CD4-positive, alpha-beta T cell (primary cell): ENCODE measurements around the gene MGAM2. TPM values are rescaled to one million over a fixed set of nuclear protein-coding genes. Genes with fewer than 3 reads are reported as not detected.
A peak's percentile ranks its signal among the peaks of the same experiment; 100 is the strongest.

Source experiments
- ATAC-seq: fragments of 200-7000 bp; cut with Tn5 transposase; one replicate; pipeline ENCODE4 v1.10.0; 2022; ENCODE audit warnings: mild to moderate bottlenecking; ENCODE audit not compliant: poor library complexity
- CTCF ChIA-PET: fragments of 350-600 bp; sonication (Branson Sonifier 250); formaldehyde crosslinking; loops from one replicate; lab custom pipeline; 2021; ENCODE audit warnings: antibody characterized with exemption, inconsistent platforms; lab: Charles Lee
- POLR2A ChIA-PET: fragments of 350-600 bp; sonication (Branson Sonifier 250); formaldehyde crosslinking; loops from one replicate; lab custom pipeline; 2021; ENCODE audit warnings: antibody characterized with exemption, inconsistent platforms; lab: Charles Lee
- DNase-seq, 14 experiments: peaks; one replicate each; pipeline ENCODE4 v3.0.0-alpha.2; 2013 to 2020; ENCODE audit warnings: mixed read lengths in 2 of 14
- H3K27ac ChIP-seq, 2 donors: one replicate each; pipeline versions ENCODE4 v1.5.1 to v1.7.0; 2013; ENCODE audit warnings: low read length in 2 of 2, low read depth in 1 of 2, mild to moderate bottlenecking in 1 of 2
- H3K27me3 ChIP-seq, 2 experiments: 1 replicate in 1 of 2; 2 replicates in 1 of 2; pipeline versions ENCODE4 v1.6.1 to v1.7.0; 2013; ENCODE audit warnings: low read length in 2 of 2, control low read depth in 1 of 2, mild to moderate bottlenecking in 1 of 2, moderate library complexity in 1 of 2; ENCODE audit not compliant: insufficient read depth in 2 of 2, control insufficient read depth in 1 of 2
- H3K36me3 ChIP-seq: one replicate; pipeline ENCODE4 v1.6.1; 2013; ENCODE audit warnings: low read length, control low read depth; ENCODE audit not compliant: insufficient read depth
- H3K4me1 ChIP-seq: one replicate; pipeline ENCODE4 v1.6.1; 2013; ENCODE audit warnings: low read length, control low read depth; ENCODE audit not compliant: insufficient read depth
- H3K4me3 ChIP-seq: one replicate; pipeline ENCODE4 v1.5.1; 2013; ENCODE audit warnings: mild to moderate bottlenecking, low read length, moderate library complexity
- H3K9me3 ChIP-seq, 2 experiments: 1 replicate in 1 of 2; 2 replicates in 1 of 2; pipeline versions ENCODE4 v1.6.1 to v1.7.0; 2013; ENCODE audit warnings: low read length in 2 of 2, mild to moderate bottlenecking in 2 of 2, control low read depth in 1 of 2, moderate library complexity in 1 of 2; ENCODE audit not compliant: control insufficient read depth in 1 of 2, insufficient read depth in 1 of 2
- H3K27ac Mint-ChIP-seq: one replicate; pipeline ENCODE4 v1.8.0; 2020; ENCODE audit warnings: mixed read lengths
- H3K27me3 Mint-ChIP-seq: one replicate; pipeline ENCODE4 v1.8.0; 2021; ENCODE audit warnings: mixed read lengths
- H3K36me3 Mint-ChIP-seq: one replicate; pipeline ENCODE4 v1.8.0; 2021; ENCODE audit warnings: low read depth, mixed read lengths
- H3K4me1 Mint-ChIP-seq: one replicate; pipeline ENCODE4 v1.8.0; 2021; ENCODE audit warnings: low read depth, mixed read lengths
- H3K4me3 Mint-ChIP-seq: one replicate; pipeline ENCODE4 v1.8.0; 2020; ENCODE audit warnings: mild to moderate bottlenecking, mixed read lengths
- H3K9me3 Mint-ChIP-seq: one replicate; pipeline ENCODE4 v1.8.0; 2020; ENCODE audit warnings: mixed read lengths
- CTCF ChIP-seq: fragments of 200-600 bp; IDR thresholded peaks from one replicate; pipeline ENCODE4 v1.8.0; 2022; ENCODE audit warnings: antibody characterized with exemption, mild to moderate bottlenecking
- intact Hi-C, 2 experiments: fragments of 100-400 bp; cut with DNase I in 1 of 2; cut with micrococcal nuclease in 1 of 2; formaldehyde crosslinking; loops; one replicate each; pipeline versions ENCODE4 v1.15.1 to v1.9.0; 2023 to 2025; cut with DNase I, micrococcal nuclease
- total RNA-seq, 174 experiments: library from RNA in 2 of 174; stranded (reverse) in 2 of 174; gene quantifications; one replicate each; pipeline ENCODE4 v1.2.3 and lab custom pipeline; 2021 to 2026

Gene MGAM2
- total RNA-seq, 2 experiments from 2014 or later, result not detected

- intact Hi-C loops, result loop anchor here in 1 of 2 experiments (10.0 kb wide), 1 partner anchor 531 kb away; no protein-coding TSS in a partner anchor
- H3K36me3 ChIP-seq, result no peaks in the 10 kb centered on the region
- CTCF ChIA-PET, result no interaction called here
- H3K27ac Mint-ChIP-seq, result no peak overlapping the region
- DNase-seq, result no peak
- TF ChIP-seq CTCF, result no peak
- no peaks in the 10 kb centered on the region for H3K9me3 Mint-ChIP-seq
- peaks cover 4% of the 10 kb centered on the region for H3K27me3 Mint-ChIP-seq
- no peaks in the 10 kb centered on the region for H3K4me1 ChIP-seq
- H3K36me3 Mint-ChIP-seq, result no peaks in the 10 kb centered on the region
- no peak overlapping the region for H3K4me3 ChIP-seq
- no peaks in the 10 kb centered on the region for H3K9me3 ChIP-seq
- POLR2A ChIA-PET, result no interaction called here
- H3K27ac ChIP-seq, result no peak overlapping the region
- no peaks in the 10 kb centered on the region for H3K4me1 Mint-ChIP-seq
- H3K4me3 Mint-ChIP-seq, result no peak overlapping the region
- H3K27me3 ChIP-seq, result peaks cover 0 to 6% of the 10 kb centered on the region in 2 experiments
- no peak for ATAC-seq
Measured at GRCh38 chr7:142185801-142186200, 74.3 kb downstream of the MGAM2 start.

DNA sequence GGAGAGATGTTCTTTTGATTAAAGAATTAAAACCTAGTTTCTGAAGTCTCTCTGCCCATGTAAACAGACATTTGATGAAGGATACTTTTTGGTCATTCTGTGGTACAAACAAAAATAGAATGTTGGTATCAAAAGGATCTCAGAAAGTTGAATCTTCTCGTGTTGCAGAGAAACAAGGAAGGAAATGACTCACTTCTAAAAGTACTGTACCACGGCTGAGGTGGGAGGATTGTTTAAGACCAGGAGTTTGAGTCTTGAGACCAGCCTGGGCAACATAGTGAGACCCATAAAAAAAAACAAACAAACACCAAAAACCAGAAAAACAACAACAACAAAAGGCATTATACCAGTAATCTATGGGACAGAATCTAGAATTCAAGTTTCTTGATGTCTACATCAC, 76.6 kb downstream of the MGAM2 start:
- Mint-ChIP-seq H3K9me3 (no peaks in the 10 kb centered on the region), H3K4me3 (no peak overlapping the region), H3K27ac (no peak overlapping the region), H3K27me3 (peaks cover 9% of the 10 kb centered on the region), H3K4me1 (no peaks in the 10 kb centered on the region), H3K36me3 (no peaks in the 10 kb centered on the region)
- intact Hi-C loops, result loop anchor here in 1 of 2 experiments (10.0 kb wide), 1 partner anchor 533 kb away; no protein-coding TSS in a partner anchor
- Histone ChIP-seq H3K9me3 (no peaks in the 10 kb centered on the region), H3K27ac (no peak overlapping the region), H3K36me3 (no peaks in the 10 kb centered on the region), H3K27me3 (peaks cover 0 to 6% of the 10 kb centered on the region in 2 experiments), H3K4me1 (no peaks in the 10 kb centered on the region), H3K4me3 (no peak overlapping the region)
- no peak for TF ChIP-seq CTCF
- CTCF ChIA-PET, result no interaction called here
- ATAC-seq (no peak), DNase-seq (peak in 1 of 14 experiments; percentile 6)
- POLR2A ChIA-PET, result no interaction called here

DNA sequence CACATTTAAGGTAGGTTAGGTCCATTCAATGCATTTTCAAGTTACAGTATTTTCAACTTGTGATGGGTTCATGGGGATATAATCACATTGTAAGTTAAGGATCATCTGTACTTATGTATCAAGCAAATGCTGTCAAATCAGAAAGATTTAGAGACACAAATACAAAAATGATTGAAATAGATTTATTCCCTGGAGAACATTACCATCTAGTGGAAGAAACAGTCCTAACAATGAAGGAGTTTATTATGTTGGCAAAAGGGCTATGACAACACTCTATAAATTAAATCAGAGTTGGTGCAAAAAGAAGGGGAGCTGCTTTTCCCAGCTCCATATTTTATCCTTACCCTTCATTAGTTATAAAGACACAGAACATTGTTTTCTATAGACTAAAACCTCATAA, 77.3 kb downstream of the MGAM2 start:
- Mint-ChIP-seq H3K9me3 (no peaks in the 10 kb centered on the region), H3K27me3 (peaks cover 9% of the 10 kb centered on the region), H3K4me3 (no peak overlapping the region), H3K36me3 (no peaks in the 10 kb centered on the region), H3K4me1 (no peaks in the 10 kb centered on the region), H3K27ac (no peak overlapping the region)
- DNase-seq (peak in 1 of 14 experiments; percentile 4), ATAC-seq (no peak)
- H3K4me3 ChIP-seq, result no peak overlapping the region
- H3K36me3 ChIP-seq, result no peaks in the 10 kb centered on the region
- TF ChIP-seq CTCF, result no peak
- peaks cover 0 to 10% of the 10 kb centered on the region in 2 experiments for H3K27me3 ChIP-seq
- H3K9me3 ChIP-seq, result no peaks in the 10 kb centered on the region
- intact Hi-C loops, result loop anchor here in 1 of 2 experiments (10.0 kb wide), 1 partner anchor 534 kb away; no protein-coding TSS in a partner anchor
- H3K4me1 ChIP-seq, result no peaks in the 10 kb centered on the region
- POLR2A ChIA-PET, result no interaction called here
- CTCF ChIA-PET, result no interaction called here
- H3K27ac ChIP-seq, result no peak overlapping the region
